Spleen (tissue), 11 donors: ENCODE measurements around the gene CSNK2A1. TPM values are rescaled to one million over a fixed set of nuclear protein-coding genes. Genes with fewer than 3 reads are reported as not detected.

Source experiments
- DNase-seq: peaks from one replicate; pipeline ENCODE4 v3.0.0-alpha.2; 2020
- H3K27ac ChIP-seq, 8 donors: fragments of 200-600 bp; sonication (generic) in 7 of 8; 1 replicate in 4 of 8; 2 replicates in 4 of 8; pipeline versions ENCODE4 v1.5.0 to v1.8.0; 2016 to 2021; ENCODE audit warnings: inconsistent platforms in 4 of 8, mild to moderate bottlenecking in 4 of 8, moderate library complexity in 1 of 8
- H3K27me3 ChIP-seq, 7 donors: fragments of 200-600 bp; sonication (generic) in 6 of 7; replicated peaks in 1 of 7; 1 replicate in 4 of 7; 2 replicates in 3 of 7; pipeline versions ENCODE4 v1.5.0 to v1.8.0; 2016 to 2021; ENCODE audit warnings: inconsistent platforms in 3 of 7, mild to moderate bottlenecking in 1 of 7
- H3K36me3 ChIP-seq, 6 donors: fragments of 200-600 bp; sonication (generic) in 5 of 6; 1 replicate in 4 of 6; 2 replicates in 2 of 6; pipeline versions ENCODE4 v1.5.0 to v1.8.0; 2016 to 2021; ENCODE audit warnings: inconsistent platforms in 2 of 6
- H3K4me1 ChIP-seq, 6 donors: fragments of 200-600 bp; sonication (generic) in 5 of 6; 1 replicate in 3 of 6; 2 replicates in 3 of 6; pipeline versions ENCODE4 v1.5.0 to v1.8.0; 2016 to 2021; ENCODE audit warnings: inconsistent platforms in 3 of 6
- H3K4me3 ChIP-seq, 8 donors: fragments of 200-600 bp; sonication (generic) in 7 of 8; 1 replicate in 4 of 8; 2 replicates in 4 of 8; pipeline versions ENCODE4 v1.5.0 to v1.8.0; 2016 to 2021; ENCODE audit warnings: inconsistent platforms in 4 of 8, mild to moderate bottlenecking in 4 of 8, moderate library complexity in 2 of 8
- H3K9me3 ChIP-seq, 8 donors: fragments of 200-600 bp; sonication (generic) in 7 of 8; 1 replicate in 4 of 8; 2 replicates in 4 of 8; pipeline versions ENCODE4 v1.5.0 to v1.8.0; 2016 to 2021; ENCODE audit warnings: inconsistent platforms in 4 of 8
- POLR2A ChIP-seq, 3 donors: fragments of 450-650 bp; IDR thresholded peaks; one replicate each; pipeline ENCODE4 v1.5.1; 2017; ENCODE audit warnings: antibody characterized with exemption in 3 of 3, mild to moderate bottlenecking in 1 of 3
- POLR2AphosphoS5 ChIP-seq, 3 donors: sonication (generic); formaldehyde crosslinking; IDR thresholded peaks; one replicate each; pipeline ENCODE4 v1.5.1; 2017; ENCODE audit warnings: antibody characterized with exemption in 3 of 3
- WGBS, 5 donors: extraction: QIAGEN DNeasy Blood & Tissue Kit in 3 of 5; methylation state at CpG; one replicate each; pipeline versions ENCODE4 v1.1.5 to v1.1.7; 2013 to 2018; 5-methylcytosine and 5-hydroxymethylcytosine counted together
- intact Hi-C: fragments of 100-400 bp; cut with DNase I; formaldehyde crosslinking; loops from one replicate; pipeline ENCODE4 v1.15.0; 2023; ENCODE audit warnings: low total_unique reads
- polyA plus RNA-seq, 3 donors: library from polyadenylated mRNA; stranded (reverse); fragments of 200-250 nt; gene quantifications; one replicate each; pipeline ENCODE4 v1.2.1, GENCODE V29; 2013
- total RNA-seq, 7 donors: library from RNA; depleted of rRNA in 3 of 7; stranded (reverse); fragments of >200 nt in 3 of 7; fragmentation: NEBNext Ultra II Directional in 4 of 7; extraction: Animal tissue kit (Norgen Biotek cat#: 25700) in 4 of 7; gene quantifications; one replicate each; pipeline versions ENCODE4 v1.1.0 to v1.2.1, GENCODE V29; 2016 to 2021
- TF ChIP-seq, protein P1 (sequence below), 11 experiments: fragments of 200-600 bp in 7 of 11; fragments of 450-650 bp in 4 of 11; sonication (generic) in 4 of 11; IDR thresholded peaks in 8 of 11; conservative IDR thresholded peaks in 3 of 11; 1 replicate in 7 of 11; 2 replicates in 4 of 11; pipeline versions ENCODE4 v1.4.0 to v1.8.0; 2016 to 2021; ENCODE audit warnings: antibody characterized with exemption in 11 of 11, inconsistent platforms in 4 of 11, mild to moderate bottlenecking in 1 of 11
- donor health status: healthy with polysubstance abuse.
- donor health status: DM: no; HTN: no; CAD: no; lungs with moderate emphysema.
- donor health status: DM: no; HTN: no; CAD: no.
- donor health status: Bipolar disorder and iron deficiency.
- donor health status: healthy.
- donor health status: DM: no; HTN: no; CAD: no.
- donor health status: DM: yes; HTN: yes; CAD: no.

Gene CSNK2A1
- total and polyA plus RNA-seq, 10 donors = 16.4 to 92.9 (median 88.1) TPM

DNA sequence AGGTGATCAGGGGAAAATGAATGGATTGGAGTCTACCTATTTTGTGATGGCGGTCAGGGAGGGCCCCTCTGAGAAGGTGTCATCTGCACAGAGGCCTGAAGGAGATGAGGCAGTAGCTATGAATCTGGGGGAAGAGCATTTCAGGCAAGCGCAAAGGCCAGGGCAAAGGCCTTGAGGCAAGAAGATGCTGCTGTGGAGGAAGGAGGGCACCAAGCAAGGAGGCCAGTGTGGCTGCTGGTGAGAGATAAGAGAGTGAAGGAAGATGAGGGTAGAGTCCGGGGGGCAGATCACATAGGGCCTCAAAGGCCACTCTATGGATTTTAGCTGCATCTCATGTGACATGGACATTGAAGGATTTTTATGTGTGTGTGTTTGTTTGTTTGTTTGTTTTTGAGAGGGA lies 20.6 kb upstream of the CSNK2A1 start:
- Histone ChIP-seq H3K36me3 (no peaks in the 10 kb centered on the region), H3K4me1 (peaks cover 0 to 4% (median 0%) of the 10 kb centered on the region in 6 donors), H3K27ac (no peak overlapping the region), H3K27me3 (peaks cover 0 to 54% (median 7%) of the 10 kb centered on the region in 7 donors), H3K4me3 (no peak overlapping the region), H3K9me3 (no peaks in the 10 kb centered on the region)
- no peak for DNase-seq
- 87 to 97% (median 91%) methylated on average over 3 of the region's 3 CpGs for WGBS, 5 donors
- no peak for TF ChIP-seq POLR2A (IDR thresholded peaks at IDR 0.05)
- TF ChIP-seq, protein P1, sequence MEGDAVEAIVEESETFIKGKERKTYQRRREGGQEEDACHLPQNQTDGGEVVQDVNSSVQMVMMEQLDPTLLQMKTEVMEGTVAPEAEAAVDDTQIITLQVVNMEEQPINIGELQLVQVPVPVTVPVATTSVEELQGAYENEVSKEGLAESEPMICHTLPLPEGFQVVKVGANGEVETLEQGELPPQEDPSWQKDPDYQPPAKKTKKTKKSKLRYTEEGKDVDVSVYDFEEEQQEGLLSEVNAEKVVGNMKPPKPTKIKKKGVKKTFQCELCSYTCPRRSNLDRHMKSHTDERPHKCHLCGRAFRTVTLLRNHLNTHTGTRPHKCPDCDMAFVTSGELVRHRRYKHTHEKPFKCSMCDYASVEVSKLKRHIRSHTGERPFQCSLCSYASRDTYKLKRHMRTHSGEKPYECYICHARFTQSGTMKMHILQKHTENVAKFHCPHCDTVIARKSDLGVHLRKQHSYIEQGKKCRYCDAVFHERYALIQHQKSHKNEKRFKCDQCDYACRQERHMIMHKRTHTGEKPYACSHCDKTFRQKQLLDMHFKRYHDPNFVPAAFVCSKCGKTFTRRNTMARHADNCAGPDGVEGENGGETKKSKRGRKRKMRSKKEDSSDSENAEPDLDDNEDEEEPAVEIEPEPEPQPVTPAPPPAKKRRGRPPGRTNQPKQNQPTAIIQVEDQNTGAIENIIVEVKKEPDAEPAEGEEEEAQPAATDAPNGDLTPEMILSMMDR (IDR thresholded peaks at IDR 0.05 in 8 of 11, conservative IDR thresholded peaks at IDR 0.05 in 3 of 11) = no peak
- no peak for TF ChIP-seq POLR2AphosphoS5 (IDR thresholded peaks at IDR 0.05)
- intact Hi-C loops = loop anchor here (10.0 kb wide), 1 partner anchor 81 kb away; no protein-coding TSS in a partner anchor

DNA sequence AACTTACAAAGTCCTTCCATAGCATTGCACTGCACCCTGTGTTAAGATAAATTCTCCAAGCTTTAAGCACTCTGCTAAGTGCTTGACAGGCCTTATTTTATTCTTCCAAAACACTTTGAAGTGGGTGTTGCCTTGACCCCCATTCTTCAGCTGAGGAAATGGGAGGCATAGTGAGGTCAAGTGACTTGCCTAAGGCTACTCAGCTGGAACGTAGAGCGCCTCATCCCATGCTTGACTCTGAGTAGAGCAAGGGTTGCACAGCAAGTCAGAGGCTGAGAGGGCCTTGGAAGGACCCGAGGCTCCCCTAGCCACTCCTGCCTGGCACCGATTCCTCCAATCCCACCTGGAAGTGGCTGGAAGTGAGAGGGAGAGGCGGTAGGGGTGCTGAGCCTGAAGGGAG lies 19.6 kb upstream of the CSNK2A1 start:
- intact Hi-C loops = loop anchor here (10.0 kb wide), 1 partner anchor 82 kb away; no protein-coding TSS in a partner anchor
- TF ChIP-seq POLR2A (IDR thresholded peaks at IDR 0.05) (no peak), POLR2AphosphoS5 (IDR thresholded peaks at IDR 0.05) (no peak)
- TF ChIP-seq, protein P1 (IDR thresholded peaks at IDR 0.05 in 8 of 11, conservative IDR thresholded peaks at IDR 0.05 in 3 of 11) = no peak
- WGBS, 5 donors = 63 to 86% (median 82%) methylated on average over 5 of the region's 5 CpGs

DNA sequence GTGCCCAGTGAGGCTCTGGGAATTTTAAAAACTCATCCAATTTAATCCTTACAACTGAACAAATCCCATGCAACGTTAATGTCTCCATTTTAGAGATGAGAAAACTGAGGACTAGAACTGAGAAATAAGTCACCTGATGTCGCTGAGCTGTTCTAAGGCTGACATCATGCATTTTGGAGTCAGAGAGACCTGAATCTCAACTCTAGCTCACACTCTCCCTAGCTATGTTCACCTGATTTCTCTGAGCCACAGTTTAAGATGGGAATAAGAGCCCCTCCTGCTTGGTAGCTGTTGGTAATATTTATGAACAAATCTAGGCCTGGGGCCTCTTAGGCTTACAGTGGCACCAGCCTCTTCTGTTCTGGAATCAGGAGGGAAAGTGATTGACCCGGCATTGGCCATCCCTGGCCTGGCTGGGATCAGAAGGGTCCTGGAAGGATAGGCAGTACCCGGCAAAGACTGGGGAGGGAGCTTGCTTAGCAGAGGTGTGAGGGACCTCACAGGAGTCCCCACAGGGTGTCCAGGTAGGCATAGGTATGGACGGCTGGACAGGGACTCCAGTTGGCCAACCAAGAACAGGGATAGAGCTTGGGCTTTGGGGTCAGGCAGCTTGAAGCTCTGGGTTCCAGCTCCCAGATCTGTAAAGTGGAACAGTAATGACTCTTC lies 18.8 kb upstream of the CSNK2A1 start:
- WGBS, 5 donors = 72 to 84% (median 75%) methylated on average over 5 of the region's 5 CpGs

More for the DNA sequence above, 19.6 kb upstream of the CSNK2A1 start:
- Histone ChIP-seq H3K9me3 (no peaks in the 10 kb centered on the region), H3K27ac (no peak overlapping the region), H3K4me1 (peaks cover 0 to 4% (median 0%) of the 10 kb centered on the region in 6 donors), H3K36me3 (no peaks in the 10 kb centered on the region), H3K27me3 (peaks cover 0 to 44% (median 4%) of the 10 kb centered on the region in 7 donors), H3K4me3 (no peak overlapping the region)
- no peak for DNase-seq

More for the DNA sequence above, 18.8 kb upstream of the CSNK2A1 start:
- intact Hi-C loops = loop anchor here (10.0 kb wide), 1 partner anchor 82 kb away; no protein-coding TSS in a partner anchor
- DNase-seq = no peak
- H3K4me1 ChIP-seq = peaks cover 0 to 4% (median 0%) of the 10 kb centered on the region in 6 donors
- no peaks in the 10 kb centered on the region for H3K9me3 ChIP-seq
- no peak overlapping the region for H3K4me3 ChIP-seq
- no peak overlapping the region for H3K27ac ChIP-seq
- H3K36me3 ChIP-seq = no peaks in the 10 kb centered on the region
- peaks cover 0 to 36% (median 0%) of the 10 kb centered on the region in 7 donors for H3K27me3 ChIP-seq
- TF ChIP-seq POLR2AphosphoS5 (IDR thresholded peaks at IDR 0.05) (no peak), POLR2A (IDR thresholded peaks at IDR 0.05) (no peak)
- TF ChIP-seq, protein P1 (IDR thresholded peaks at IDR 0.05 in 8 of 11, conservative IDR thresholded peaks at IDR 0.05 in 3 of 11) = no peak
